ENCODE data around the gene TMEM150B.

Gene TMEM150B

DNA sequence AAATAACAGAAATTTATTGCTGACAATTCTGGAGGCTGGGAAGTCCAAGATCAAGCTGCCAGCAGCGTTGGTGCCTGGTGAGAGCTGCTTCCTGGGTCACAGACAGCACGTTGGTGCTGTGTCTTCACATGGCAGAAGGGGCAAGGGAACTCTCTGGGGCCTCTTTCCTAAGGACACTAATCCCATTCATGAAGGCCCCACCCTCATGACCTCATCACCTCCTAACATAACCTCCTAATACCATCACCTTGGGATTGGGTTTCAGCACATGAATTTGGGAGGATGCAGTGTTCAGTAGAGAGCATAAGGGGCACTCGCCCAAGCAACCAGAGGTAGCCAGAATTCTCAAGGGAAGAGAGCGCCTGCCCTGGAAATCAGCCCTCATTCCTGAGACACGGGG is 15.7 kb downstream of the TMEM150B start:
- H3K4me3 Mint-ChIP-seq: no peak overlapping the region
- no peaks in the 10 kb centered on the region for H3K9me3 Mint-ChIP-seq
- H3K36me3 Mint-ChIP-seq (ENCODE audit: low read depth): peaks cover 2% of the 10 kb centered on the region
- H3K27me3 Mint-ChIP-seq: no peaks in the 10 kb centered on the region
- no peak for ATAC-seq
- no peak for DNase-seq
- H3K27ac Mint-ChIP-seq: no peak overlapping the region
- H3K4me1 Mint-ChIP-seq: peaks cover 3% of the 10 kb centered on the region

DNA sequence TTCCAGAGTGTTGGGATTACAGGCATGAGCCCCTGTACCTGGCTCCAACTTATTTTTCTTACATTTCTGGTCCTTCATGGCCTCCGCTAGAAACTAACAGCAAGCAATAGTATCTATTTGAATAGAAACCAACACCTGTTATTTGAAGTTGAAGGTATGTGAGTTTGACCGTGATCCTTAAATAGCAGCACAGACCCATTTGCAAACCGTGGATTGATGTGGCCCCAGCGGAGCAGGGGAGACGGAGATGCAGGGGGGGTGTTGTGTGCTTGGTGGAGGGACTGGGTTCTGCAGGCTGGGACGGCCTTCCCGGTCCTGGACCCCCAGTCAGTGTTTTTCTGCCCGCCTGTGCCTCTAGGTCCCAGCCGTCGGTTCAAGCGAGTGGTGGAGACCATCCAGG is 16.9 kb downstream of the TMEM150B start:
- H3K4me3 Mint-ChIP-seq: no peak overlapping the region
- H3K27me3 Mint-ChIP-seq: no peaks in the 10 kb centered on the region
- H3K27ac Mint-ChIP-seq: no peak overlapping the region
- DNase-seq (no peak), ATAC-seq (no peak)
- H3K9me3 Mint-ChIP-seq: no peaks in the 10 kb centered on the region
- H3K36me3 Mint-ChIP-seq (ENCODE audit: low read depth): peaks cover 2% of the 10 kb centered on the region
- H3K4me1 Mint-ChIP-seq: peaks cover 3% of the 10 kb centered on the region

DNA sequence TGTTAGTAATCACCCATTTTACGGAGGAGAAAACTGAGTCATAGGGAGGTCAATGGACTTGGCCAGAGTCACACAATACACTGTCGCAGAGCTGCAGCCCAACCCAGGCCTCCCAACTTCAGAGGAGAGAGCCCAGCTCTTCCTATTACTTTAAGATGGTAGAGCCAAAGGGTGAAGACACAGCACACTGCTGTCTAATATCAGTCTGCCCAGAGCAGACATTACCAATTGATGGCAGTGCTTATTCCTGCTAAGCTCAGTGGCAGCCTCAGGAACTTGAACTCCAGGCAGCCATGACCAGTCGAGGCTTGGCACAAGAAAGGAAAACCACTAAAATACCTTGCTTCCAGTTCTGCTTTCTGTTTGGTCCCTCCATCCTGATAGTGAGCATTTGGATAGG is 18.4 kb downstream of the TMEM150B start:
- Mint-ChIP-seq H3K4me3 (no peak overlapping the region), H3K27ac (no peak overlapping the region), H3K27me3 (no peaks in the 10 kb centered on the region), H3K4me1 (peaks cover 7% of the 10 kb centered on the region), H3K9me3 (no peaks in the 10 kb centered on the region), H3K36me3 (ENCODE audit: low read depth) (peaks cover 2% of the 10 kb centered on the region)
- DNase-seq (no peak), ATAC-seq (no peak)

DNA sequence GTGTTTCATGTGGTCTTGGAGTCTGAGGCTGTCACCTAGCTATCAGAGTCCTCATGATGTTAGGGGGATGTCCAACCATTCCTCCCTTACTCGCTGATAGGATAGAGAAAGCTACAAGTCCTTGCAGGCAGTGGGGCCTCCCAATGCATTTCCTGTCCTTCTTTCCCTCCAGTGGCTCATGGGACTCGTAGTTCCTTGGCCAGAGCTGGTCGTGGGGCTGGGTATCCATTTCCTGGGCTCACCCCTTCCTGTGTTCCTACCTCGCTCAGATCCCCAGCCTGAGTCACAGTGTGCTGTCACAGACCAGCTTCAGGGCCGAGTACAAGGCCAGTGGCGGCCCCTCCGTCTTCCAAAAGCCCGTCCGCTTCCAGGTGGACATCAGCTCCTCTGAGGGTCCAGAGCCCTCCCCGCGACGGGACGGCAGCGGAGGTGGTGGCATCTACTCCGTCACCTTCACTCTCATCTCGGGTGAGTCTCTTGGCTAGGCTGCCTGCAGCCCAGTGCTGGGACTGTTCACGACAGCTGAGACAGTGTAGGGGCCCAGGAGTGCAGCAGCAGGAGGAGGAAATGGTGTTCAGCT is 19.1 kb downstream of the TMEM150B start:
- Mint-ChIP-seq H3K4me1 (peaks cover 13% of the 10 kb centered on the region), H3K36me3 (ENCODE audit: low read depth) (peaks cover 2% of the 10 kb centered on the region), H3K27ac (no peak overlapping the region), H3K4me3 (no peak overlapping the region), H3K9me3 (no peaks in the 10 kb centered on the region), H3K27me3 (no peaks in the 10 kb centered on the region)
- no peak for DNase-seq
- ATAC-seq: no peak

DNA sequence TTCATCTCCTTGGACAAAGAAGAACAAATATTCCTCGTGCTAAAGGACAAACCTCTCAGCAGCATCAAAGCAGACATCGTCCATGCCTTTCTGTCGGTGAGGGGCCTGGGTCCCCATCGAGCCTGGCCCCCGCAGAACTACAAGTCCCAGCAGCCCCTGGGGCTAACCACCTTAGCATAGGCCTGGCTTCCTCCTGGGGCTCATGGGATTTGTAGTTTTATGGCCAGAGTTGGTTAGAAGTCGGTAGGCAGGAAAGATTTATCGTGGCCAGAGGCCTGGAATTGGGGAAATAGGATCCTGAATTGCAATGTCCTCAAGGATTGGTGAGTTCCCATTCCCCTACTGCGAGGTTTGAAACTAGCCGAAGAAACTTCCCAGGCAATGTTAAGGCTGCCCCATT is 19.6 kb downstream of the TMEM150B start:
- ATAC-seq (peak; percentile 57), DNase-seq (peak; percentile 36)
- H3K9me3 Mint-ChIP-seq: no peaks in the 10 kb centered on the region
- no peak overlapping the region for H3K27ac Mint-ChIP-seq
- H3K4me1 Mint-ChIP-seq: peaks cover 13% of the 10 kb centered on the region
- no peak overlapping the region for H3K4me3 Mint-ChIP-seq
- H3K36me3 Mint-ChIP-seq (ENCODE audit: low read depth): peaks cover 2% of the 10 kb centered on the region
- no peaks in the 10 kb centered on the region for H3K27me3 Mint-ChIP-seq

DNA sequence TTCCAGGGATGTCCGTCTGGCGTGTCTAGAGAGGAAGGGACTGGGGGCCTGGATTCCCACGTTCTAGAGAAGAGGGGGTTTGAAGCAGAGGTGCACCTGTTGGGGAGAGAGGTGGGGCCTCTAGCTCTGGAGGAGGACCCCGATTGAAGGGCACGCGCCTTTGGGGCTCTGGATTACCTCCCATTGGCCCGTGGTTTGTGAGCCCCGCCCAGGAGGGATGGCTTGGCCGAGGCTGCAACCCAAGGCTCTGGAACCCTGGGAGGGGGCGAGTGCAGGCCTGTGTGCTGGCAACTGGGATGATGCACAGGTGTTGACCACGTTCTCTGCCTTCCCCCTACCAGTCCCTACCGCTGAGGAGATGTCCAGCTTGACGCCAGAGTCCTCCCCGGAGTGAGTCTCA is 20.2 kb downstream of the TMEM150B start:
- Mint-ChIP-seq H3K4me1 (peaks cover 13% of the 10 kb centered on the region), H3K9me3 (no peaks in the 10 kb centered on the region)
- no peak for ATAC-seq

DNA sequence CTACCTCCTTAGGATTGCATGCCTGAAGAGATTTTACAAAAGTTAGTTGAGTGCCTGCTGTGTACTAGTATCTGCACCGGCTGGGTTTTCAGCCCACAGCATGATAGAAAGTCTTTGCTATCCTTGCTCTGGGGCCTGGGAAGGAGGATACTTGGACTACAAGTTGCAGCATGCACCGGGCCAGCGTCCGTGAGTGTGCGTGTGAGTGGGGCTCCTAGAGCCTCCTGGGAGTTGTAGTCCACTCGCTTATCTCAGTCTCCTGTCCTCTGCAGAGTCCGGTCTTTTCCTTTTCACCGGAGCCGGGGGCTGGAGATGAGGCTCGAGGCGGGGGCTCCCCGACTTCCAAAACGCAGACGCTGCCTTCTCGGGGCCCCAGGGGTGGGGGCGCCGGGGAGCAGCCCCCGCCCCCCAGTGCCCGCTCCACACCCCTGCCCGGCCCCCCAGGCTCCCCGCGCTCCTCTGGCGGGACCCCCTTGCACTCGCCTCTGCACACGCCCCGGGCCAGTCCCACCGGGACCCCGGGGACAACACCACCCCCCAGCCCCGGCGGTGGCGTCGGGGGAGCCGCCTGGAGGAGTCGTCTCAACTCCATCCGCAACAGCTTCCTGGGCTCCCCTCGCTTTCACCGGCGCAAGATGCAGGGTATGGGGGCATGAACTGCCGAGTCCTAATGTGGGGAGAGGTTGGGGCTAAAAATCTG is 20.7 kb downstream of the TMEM150B start:
- Mint-ChIP-seq H3K27ac (no peak overlapping the region), H3K9me3 (no peaks in the 10 kb centered on the region), H3K27me3 (no peaks in the 10 kb centered on the region), H3K4me1 (peaks cover 13% of the 10 kb centered on the region), H3K4me3 (no peak overlapping the region), H3K36me3 (ENCODE audit: low read depth) (peaks cover 2% of the 10 kb centered on the region)
- DNase-seq (peak; percentile 30), ATAC-seq (peak; percentile 51)

More for the DNA sequence above, 20.2 kb downstream of the TMEM150B start:
- no peak overlapping the region for H3K4me3 Mint-ChIP-seq
- DNase-seq: no peak
- peaks cover 2% of the 10 kb centered on the region for H3K36me3 Mint-ChIP-seq (ENCODE audit: low read depth)
- H3K27me3 Mint-ChIP-seq: no peaks in the 10 kb centered on the region
- no peak overlapping the region for H3K27ac Mint-ChIP-seq

DNA sequence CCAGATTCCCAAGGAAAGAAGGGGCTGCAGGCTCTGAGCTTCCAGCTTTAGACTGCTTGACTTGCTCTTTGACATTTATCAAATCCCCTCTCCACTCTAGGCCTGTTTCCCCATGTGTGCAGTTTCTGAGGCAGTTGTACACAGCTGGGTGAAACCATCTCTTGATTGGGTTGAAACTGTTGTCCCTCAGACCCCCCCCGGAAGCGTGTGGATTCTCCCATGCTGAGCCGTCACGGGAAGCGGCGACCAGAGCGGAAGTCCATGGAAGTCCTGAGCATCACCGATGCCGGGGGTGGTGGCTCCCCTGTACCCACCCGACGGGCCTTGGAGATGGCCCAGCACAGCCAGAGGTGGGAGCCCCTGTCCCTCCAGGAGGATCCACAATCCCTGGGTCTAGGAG is 21.7 kb downstream of the TMEM150B start:
- H3K9me3 Mint-ChIP-seq: no peaks in the 10 kb centered on the region
- peaks cover 2% of the 10 kb centered on the region for H3K36me3 Mint-ChIP-seq (ENCODE audit: low read depth)
- no peaks in the 10 kb centered on the region for H3K27me3 Mint-ChIP-seq
- peaks cover 13% of the 10 kb centered on the region for H3K4me1 Mint-ChIP-seq
- no peak for DNase-seq
- ATAC-seq: no peak
- H3K27ac Mint-ChIP-seq: no peak overlapping the region
- H3K4me3 Mint-ChIP-seq: no peak overlapping the region

DNA sequence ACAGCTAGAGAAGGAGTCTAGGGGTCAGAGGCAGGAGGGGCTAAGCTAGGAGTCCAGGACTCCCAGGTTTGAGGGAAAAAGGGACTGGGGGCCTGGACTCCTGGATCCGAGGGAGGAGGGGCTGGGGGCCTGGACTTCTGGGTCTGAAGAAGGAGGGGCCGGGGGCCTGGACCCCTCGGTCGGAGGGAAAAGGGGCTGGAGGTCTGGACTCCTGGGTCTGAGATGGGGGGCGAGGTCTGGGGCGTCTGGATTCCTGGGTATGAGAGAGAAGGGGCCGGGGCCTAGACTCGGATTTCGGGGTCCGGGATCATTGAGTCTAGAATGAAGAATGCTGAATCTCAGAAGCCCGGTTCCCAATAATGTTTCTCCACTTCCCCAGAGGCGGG is 22.8 kb downstream of the TMEM150B start:
- Mint-ChIP-seq H3K4me1 (peaks cover 13% of the 10 kb centered on the region), H3K27ac (peak overlapping the region; percentile 89), H3K36me3 (ENCODE audit: low read depth) (peaks cover 2% of the 10 kb centered on the region), H3K9me3 (no peaks in the 10 kb centered on the region), H3K27me3 (no peaks in the 10 kb centered on the region), H3K4me3 (peak overlapping the region; percentile 80)
- ATAC-seq: no peak
- DNase-seq: no peak

DNA sequence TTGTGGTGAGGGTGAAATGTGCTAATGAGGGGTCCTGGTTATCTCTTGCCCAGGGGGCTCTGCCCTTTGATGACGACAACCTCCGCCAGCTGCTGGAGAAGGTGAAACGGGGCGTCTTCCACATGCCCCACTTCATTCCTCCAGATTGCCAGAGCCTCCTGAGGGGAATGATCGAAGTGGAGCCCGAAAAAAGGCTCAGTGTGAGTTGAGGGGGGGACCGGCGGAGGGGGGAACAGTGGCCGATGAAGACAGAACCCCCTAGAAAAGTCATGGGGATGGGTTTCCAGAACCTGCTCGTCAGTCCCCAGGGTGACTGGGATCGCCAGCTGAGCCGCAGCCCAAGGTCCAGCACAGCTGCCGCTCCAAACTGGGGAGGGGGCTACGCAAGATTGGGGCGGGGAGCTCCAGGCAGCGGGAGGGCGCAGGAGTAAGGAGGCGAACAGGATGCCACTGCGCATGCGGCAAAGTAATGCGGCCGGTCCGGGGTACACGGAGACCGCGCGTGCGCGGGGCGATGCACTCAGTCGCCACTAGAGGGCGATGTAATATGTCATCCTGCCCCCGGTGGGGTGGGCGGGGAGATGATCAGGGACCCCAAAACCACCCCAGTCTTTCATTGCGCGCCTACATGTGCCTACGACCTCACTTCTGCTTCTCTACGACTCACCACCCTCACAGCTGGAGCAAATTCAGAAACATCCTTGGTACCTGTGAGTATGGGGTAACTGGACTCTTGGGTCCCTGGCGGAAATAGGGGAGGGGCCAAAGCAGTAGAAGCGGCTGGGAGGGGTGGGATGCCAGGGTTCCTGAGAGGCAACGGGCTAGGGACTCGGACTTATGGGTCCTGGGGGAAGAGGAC is 23.5 kb downstream of the TMEM150B start:
- Mint-ChIP-seq H3K4me3 (peak overlapping the region; percentile 80), H3K4me1 (peaks cover 13% of the 10 kb centered on the region), H3K9me3 (no peaks in the 10 kb centered on the region), H3K27ac (peak overlapping the region; percentile 89), H3K36me3 (ENCODE audit: low read depth) (peaks cover 2% of the 10 kb centered on the region), H3K27me3 (no peaks in the 10 kb centered on the region)
- DNase-seq: peak; percentile 99
- peak; percentile 90 for ATAC-seq

DNA sequence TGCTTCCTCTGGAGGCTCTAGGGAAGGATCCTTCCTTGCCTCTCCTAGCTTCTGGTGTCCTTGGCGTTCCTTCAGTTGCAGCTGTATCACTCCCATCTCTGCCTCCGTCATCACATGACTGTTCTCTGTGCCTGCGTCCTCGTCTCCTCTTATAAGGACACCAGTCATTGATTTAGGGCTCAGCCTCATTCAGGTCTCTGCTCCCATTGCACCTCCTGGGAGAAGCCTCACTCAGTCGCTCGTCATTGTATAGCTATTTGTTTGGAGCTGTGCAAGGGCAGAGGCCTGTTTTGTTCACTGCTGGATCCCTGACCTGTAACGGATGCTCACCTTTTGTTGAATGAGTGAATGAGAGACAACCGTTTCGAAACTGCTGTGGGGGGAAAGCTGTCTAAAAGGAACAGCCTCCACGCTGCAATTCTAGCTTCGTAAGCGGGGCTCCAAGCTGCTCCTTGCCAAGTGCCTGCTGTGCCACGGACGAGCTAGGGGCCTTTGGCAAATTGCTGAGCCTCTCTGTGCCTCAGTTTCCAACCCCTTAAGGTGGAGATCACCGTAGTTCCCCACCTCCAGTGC is 24.2 kb downstream of the TMEM150B start:
- Mint-ChIP-seq H3K4me3 (peak overlapping the region; percentile 80), H3K36me3 (ENCODE audit: low read depth) (peaks cover 2% of the 10 kb centered on the region), H3K4me1 (peaks cover 13% of the 10 kb centered on the region), H3K27me3 (no peaks in the 10 kb centered on the region), H3K27ac (peak overlapping the region; percentile 89), H3K9me3 (no peaks in the 10 kb centered on the region)
- DNase-seq (no peak), ATAC-seq (no peak)

DNA sequence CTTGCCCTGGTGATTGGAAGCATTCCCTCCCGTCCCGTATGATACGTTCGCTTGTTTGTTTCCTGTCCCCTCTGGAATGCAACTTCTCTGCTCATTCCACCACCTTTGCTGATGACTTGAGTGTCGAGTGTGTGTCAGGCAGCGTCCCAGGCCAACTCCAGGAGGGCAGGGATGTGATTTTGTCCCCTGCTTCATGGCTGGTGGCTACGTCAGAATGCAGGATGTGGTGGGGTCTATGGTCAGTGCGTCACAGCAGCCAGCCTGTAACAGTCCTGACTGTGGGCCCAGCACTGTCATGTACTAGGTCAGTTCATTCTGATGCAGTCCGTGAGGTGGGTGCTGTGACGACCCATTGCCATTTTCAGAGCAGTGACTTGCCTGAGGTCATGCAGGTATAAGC is 25.1 kb downstream of the TMEM150B start:
- ATAC-seq: no peak
- no peak overlapping the region for H3K27ac Mint-ChIP-seq
- DNase-seq: no peak

DNA sequence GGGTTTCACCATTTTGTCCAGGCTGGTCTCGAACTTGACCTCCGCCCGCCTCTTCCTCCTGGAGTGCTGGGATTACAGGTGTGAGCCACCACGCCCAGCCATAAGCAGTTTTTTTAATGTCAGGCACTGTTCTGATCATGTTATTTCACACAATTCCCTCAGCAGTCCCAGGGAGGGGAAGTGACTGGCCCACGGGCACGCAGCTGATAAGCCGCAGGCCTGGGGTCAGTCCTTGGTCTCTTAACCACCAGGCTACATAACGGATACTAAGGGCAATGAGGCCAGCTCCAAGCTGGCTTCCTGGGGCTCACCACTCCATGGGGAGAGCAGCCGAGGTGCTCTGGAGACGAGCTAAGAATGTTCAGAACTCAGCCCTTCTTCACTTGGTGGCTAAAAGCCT is 27.9 kb downstream of the TMEM150B start:
- H3K27ac Mint-ChIP-seq: no peak overlapping the region
- H3K36me3 Mint-ChIP-seq (ENCODE audit: low read depth): no peaks in the 10 kb centered on the region
- H3K27me3 Mint-ChIP-seq: no peaks in the 10 kb centered on the region
- H3K4me1 Mint-ChIP-seq: peaks cover 10% of the 10 kb centered on the region
- ATAC-seq (no peak), DNase-seq (no peak)
- H3K4me3 Mint-ChIP-seq: no peak overlapping the region
- no peaks in the 10 kb centered on the region for H3K9me3 Mint-ChIP-seq

More for the DNA sequence above, 25.1 kb downstream of the TMEM150B start:
- H3K9me3 Mint-ChIP-seq: no peaks in the 10 kb centered on the region
- H3K4me3 Mint-ChIP-seq: no peak overlapping the region
- no peaks in the 10 kb centered on the region for H3K27me3 Mint-ChIP-seq
- H3K36me3 Mint-ChIP-seq (ENCODE audit: low read depth): no peaks in the 10 kb centered on the region
- H3K4me1 Mint-ChIP-seq: peaks cover 10% of the 10 kb centered on the region

DNA sequence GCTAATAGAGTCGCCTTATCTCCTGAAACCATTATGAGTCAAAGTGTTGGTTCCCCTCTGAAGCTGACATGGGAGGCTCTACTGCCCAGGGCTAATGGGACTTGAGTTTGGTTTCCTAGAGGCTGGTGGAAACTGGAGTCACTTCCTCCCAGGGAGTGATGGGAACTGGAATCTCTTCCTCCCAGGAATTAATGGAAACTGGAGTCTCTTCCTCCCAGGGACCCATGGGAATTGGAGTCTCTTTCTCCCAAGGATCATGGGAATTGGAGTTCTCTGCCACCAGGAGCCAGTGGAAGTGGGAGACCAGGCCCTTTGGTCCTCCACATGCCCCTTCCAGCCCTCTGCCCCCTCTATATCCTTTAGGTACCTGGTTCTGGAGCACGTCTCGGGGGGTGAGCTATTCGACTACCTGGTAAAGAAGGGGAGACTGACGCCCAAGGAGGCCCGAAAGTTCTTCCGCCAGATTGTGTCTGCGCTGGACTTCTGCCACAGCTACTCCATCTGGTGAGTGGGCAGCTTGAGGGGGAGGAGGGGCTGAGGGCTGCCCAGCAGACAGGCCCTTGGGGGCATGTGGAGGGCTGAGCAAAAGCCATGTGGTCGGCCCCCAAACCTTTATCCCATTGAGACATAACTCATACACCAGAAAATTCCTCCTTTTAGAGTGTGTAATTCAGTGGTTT is 35.9 kb downstream of the TMEM150B start:
- Mint-ChIP-seq H3K27ac (no peak overlapping the region), H3K4me1 (peaks cover 6% of the 10 kb centered on the region), H3K36me3 (ENCODE audit: low read depth) (no peaks in the 10 kb centered on the region), H3K9me3 (no peaks in the 10 kb centered on the region), H3K27me3 (no peaks in the 10 kb centered on the region), H3K4me3 (no peak overlapping the region)
- ATAC-seq: no peak
- DNase-seq: no peak
